OCI-M1 (cell line): ENCODE results near the gene GRIP2.
A peak's percentile ranks its signal among the peaks of the same experiment; 100 is the strongest.

Experiments used
- DNase-seq: peaks from one replicate; lab custom pipeline; 2025; lab: John Stamatoyannopoulos, UW

The GRIP2 gene

DNA sequence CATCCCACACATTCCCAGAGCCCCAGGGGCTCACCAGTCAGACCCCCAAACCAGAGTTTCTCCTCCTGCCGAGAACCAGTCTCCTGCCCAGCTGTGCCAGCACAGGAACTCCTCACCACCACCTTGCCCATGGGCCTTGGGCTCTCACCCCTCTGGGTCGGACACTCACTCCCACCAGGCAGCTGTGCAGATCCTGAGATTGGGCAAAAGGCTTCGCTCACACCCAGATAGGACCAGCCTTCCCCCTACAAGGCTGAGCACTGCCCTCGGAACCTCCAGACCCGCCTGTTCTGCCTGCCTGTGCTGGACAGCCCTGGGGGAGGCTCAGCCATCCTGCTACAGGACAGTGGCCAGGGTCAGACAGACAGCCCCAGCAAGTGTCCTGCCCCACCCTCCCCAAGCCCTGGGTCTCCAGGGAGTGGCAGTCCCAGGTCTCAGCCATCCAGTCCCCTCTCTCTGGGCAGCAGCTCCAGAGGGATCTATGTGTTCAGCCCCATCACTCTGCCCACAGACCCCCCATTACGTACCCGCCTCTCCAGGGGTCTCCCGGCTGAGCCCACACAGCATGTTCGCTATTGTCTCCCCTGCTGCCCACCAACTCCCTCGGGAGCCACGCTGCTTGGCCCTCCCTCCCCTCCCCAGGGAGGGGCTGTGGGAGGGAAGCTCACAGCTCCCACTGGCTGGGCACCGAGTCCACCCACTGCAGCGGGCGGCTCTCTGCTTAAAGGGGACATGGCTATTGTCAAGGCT lies at the start of gene GRIP2:
Gene GRIP2 (minus strand): TSS at position 601 of the 750 bp plus-strand sequence. CDS start 34 bp downstream, at position 567.
- DNase-seq, result no peak

DNA sequence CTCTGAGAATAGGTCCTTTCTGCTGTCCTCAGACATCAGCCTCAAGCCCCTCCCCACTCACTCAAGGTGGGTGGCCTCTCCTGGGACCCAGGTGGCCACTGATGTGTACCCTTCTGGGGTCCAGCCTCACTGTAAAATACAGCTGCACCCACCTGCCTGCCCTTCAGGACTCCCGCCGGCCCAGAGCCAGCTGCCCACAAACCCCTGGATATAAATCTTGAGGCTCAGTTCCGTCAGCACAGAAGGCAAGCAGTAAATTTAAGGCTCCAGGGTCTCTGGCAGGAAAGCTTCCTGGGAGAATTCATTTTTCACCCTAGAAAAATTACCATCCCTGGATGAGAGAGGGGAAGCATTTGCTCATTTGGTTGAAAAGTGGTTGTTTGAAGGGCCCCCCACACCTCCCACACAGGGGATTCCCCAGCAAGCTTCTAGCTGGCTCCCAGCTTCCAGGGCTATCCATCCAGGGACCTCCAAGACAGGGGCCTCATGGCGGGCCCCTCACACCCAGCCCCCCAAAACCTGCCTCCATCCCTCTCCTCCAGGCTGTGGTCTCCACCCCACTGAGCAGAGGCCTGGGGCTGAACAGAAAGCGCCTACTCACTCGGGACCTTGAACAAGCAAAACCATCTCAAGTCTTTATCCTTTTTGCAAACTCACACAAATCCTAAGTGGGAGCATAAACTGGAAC lies 48.4 kb upstream of the GRIP2 start:
- DNase-seq, result no peak

DNA sequence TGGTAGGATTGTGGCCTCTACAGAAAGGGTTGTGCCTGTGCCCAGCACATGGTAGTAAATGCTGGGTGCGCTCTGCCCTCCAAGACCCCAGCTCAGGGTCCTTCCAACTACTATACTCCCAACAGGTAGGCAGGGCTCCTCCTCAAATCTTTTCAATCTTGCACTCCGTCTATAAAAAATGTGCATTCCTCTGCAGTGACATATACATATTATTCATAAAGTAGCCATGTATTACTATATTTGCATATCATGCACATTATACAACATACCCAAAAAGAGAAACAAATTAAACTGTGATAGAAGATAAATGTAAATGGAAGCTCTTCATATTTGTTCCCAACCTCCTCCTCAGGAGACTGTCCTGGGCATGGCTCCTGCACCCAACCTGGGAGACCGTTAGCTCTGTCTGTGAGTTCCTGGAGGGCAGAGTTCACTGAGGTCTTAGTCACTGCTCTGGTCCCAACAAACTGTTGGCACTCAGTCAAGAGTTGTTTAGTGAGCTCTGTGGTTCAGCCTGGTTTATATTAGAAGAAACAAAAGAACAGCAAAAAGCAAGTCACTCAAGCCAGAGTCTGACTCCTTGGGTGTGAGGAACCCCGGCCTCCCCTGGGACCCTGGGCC lies 47.7 kb upstream of the GRIP2 start:
- DNase-seq, result no peak

DNA sequence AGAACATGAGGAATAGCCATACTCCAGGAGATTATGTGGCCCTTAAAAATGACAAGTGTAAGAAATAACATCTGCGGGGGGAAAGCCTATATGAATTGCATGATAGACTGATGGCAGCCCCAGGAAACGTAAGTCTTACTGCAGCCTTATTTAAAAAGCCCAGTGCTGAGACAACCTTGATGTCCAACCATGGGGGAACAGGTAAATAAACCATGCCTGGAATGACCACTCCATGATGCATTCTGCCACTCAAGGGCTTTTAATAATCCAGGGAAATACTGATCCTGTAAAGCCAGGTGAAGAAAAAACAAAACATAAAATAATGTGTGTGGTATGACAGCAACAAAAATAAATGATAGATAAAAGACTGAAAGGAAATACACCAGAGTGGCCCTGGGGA lies 46.5 kb upstream of the GRIP2 start:
- DNase-seq, result no peak

DNA sequence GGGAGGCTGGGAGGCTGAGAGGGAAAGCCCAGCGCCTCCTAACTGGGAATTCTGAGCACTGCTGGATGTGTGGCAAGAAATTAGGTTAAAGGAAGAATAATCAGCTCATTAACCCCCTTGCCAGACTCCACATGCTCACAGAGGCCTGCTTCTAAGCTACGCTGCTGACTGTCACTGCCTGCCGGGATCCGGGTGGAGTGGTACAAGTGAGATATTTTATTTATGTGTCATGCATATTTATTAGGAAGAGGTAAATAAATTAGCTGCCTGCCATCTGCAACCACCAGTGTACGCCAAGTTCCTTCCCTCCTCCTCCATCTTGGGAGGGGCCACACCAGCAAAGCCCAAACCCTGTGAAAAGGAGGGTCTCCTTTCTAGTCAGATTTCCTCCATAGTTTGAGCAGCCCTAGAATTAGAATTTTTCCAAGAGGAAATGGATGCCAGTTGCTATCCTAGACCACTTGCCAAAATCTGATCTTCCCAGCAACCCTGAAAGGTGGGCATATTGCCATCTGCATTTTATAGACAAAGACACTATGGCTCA lies 43.5 kb upstream of the GRIP2 start:
- DNase-seq, result no peak

DNA sequence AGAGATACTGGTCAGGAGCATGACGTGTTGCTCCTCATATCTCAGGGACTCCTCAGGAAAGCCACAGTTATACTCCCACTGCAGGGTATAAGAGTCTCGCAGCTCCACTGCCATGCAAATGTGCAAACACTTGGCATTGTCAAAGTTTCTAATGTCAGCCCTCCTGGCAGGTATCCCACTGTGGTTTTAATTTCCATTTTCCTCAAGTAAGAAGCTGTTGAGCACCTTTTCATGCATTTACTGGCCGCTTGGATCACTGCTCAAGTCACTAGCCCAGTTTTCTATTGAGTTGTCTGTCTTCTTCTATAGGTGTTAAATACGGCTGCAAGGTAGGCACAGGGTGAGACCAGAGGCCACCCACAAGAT lies 41.9 kb upstream of the GRIP2 start:
- DNase-seq, result no peak

DNA sequence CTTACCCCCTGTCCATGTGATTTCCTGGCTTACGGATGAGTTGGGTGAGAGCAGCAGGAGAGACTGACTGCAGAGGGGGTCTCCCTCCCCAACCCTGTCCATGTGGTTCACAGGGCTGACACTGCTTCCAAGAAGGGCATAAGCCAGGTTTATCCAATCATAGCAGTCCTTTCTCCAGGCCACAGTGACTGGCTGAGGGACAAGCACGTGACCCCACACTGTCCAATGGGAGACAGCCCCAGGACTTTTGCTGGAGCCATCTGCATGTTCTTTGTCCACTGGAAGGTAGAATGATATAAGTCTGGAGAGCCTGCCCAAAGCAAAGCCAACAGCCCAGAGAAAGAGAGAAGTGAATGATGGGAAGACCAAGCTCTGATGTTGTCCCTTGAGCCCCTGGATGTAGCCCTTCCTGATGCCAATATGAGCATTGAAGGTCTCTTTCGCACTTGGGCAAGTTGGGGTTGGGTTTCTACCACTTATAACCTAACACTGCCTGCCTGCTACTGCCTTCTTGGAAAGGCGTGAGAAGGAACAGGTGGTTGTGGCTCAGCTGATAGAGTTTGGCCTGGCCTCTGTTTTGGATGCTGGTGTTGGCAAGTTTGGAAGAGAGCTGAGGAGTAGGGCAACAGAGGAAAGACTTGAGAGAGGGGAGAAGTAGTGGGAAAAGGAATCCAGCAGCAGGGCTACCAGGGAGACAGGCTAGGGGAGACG lies 41.3 kb upstream of the GRIP2 start:
- no peak for DNase-seq

DNA sequence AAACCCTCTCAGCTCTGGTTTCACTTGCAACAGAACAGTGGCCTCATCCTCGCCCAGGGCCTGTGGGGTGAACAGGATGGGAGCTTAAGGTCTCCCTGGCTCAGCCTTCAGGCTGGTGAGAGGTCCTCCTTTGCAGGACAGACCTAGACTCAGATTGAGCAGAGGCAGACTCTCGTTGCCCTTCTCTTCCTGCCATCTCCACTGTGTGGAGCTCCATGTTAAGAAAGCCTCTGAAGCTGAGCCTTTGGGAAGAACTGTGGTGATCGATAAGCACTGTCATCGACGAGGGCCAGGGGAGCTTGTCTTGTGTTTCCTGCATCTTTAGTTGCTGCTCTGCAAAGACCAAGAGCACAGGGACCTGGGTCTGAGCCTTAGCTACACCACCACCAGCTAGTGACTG lies 37.8 kb upstream of the GRIP2 start:
- DNase-seq, result no peak

DNA sequence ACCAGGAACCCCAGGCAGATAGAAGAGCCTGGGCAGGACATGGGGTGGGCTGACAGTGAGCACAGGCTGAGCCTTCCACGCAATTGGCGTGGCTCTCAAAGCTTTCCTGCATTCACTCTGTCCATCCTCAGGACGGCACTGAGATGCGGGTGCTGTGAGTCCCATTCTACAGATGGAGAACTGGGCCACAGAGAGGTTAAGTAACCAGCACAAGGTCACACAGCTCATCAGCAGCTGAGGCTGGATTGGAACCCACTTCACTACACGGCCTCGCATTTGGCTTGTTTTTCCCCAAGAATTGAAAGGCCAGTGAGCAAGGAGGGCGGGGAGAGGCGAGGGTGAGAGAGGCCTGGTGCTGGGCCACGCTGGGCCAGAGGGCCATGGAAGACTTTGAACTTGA lies 36.0 kb upstream of the GRIP2 start:
- no peak for DNase-seq

DNA sequence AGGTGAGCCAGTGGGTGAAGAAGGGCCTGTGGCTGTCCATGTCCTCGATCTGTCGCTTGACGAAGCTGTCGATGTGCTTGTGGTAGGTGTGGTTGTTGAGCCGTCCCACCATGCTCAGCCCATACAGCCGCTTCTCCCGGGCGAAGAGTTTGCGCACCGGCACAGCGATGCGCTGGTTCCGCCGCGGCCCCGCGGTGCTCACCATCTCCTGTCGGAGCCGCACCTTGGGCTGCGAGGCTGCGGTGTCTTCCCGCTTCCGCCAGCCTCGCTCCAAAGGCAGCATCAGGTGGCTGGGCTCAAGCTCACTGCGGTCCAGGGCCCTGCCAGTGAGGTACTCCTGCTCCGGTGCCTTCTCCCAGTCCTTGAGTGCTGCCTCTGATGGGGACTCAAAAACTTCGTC lies 34.0 kb upstream of the GRIP2 start:
- no peak for DNase-seq

DNA sequence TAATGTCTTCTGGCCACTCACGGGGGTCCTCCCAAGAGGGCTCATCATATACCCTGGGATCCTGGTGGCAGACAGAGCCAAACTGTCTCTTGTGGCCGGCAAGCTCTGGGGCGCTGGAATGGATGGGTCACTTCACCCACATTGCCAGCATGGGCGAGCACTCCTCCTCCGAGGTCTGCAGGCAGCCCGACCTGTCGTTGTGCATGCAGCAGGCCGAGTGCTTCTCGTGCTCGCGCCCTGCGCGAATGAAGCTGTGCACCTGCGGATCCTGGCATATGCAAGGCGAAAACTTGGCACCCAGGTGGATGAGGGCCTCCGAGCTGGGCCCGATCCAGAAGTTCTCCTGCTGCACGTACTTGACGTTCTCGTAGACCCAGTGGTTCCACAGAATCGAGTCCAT lies 33.6 kb upstream of the GRIP2 start:
- DNase-seq, result no peak

DNA sequence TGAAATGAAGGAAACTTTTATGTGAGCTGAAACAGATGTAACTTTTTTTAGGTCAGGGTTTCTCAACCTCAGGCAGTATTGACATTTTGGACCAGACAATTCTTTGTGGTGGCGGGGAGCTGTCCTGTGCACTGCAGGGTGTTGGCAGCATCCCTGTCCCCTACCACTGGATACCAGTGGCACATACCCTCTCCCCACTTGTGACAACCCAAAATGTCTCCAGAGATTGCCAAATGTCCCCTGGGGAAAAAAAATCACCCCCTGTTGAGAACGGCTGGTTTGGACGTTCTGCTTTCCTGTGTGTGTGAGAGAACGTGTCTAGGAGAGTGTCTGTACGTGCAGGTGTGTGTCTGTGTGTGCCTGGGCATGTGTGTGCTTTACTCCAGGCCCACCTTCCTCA lies 30.7 kb upstream of the GRIP2 start:
- no peak for DNase-seq

DNA sequence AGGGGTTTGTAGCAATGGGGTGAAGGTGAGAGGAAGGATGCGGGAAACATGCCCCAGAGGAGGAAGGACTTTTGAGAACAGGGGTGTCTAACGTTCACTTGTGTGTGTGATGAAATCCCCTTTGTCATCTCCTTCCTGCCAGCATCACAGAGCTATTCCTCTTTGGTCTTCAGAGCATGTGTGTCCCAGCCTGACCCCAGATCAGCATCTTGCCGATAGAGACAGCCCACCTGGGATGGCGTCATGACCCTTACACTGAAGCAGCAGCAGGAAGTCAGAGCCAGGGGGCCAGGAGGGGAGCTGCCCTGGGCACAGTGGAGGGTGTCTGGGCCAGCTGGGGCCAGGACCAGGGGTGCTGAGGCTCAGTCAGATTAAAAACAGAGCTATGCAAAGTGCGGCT lies 29.9 kb upstream of the GRIP2 start:
- no peak for DNase-seq

DNA sequence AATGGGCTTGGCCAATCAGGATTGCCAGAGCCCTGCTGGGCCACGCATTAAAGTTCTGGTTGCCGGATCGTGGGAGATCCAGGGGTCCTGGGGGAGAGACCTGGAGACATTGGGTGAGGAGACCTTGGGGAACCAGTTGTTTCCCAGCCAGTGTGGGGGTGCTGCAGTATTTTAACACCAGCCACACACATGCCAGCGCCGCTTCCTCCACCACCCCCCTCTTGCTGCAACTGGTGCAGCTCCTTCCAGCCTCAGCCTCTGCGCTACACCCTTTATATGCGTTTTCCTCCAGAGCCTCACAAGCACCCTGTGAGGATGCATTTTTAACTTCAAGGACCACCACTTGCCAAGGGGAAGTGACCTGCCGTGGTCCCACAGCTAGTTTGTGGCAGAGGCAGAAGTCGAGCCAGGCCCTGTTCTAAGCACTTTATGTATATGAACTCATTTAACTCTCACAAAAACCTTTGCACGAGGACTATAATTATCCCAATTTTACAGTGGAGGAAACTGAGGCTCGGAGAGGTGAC lies 29.4 kb upstream of the GRIP2 start:
- DNase-seq, result no peak

DNA sequence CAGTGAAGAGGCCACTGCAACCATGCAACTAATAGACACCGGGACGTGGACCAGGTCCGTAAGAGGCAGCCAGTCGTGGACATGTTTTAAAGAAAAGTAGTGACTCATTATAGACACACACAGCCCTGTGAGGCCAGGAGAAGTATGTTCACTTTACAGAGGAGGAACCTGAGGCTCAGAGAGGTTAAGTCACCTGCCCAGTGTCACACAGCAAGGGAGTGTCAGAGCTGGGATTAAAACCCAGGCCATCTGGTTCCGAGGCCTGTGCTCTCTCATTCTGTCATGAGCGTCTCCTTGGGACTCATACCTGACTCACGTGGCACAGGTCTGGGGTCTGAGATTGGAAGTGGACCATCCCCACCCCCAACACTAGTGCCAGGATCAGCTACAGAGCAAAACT lies 28.1 kb upstream of the GRIP2 start:
- DNase-seq, result no peak

DNA sequence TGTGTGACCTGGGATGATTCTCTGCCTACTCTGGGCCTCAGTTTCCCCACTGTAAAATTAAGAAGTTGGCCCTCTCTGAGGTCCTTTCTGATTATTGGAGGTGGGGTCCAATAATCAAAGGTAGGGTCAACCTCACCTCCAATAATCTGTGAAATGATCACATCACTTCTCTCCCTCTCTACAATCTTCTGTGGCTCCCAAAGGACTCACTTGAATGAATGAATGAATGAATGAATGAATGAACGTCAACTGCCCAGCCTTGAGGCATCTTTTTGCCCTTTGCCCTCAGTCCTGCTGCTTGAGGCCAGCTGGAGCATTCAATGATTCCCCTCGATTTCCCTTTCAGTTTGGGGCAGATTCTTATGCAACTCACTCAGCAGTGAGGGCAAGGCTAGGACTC lies 26.7 kb upstream of the GRIP2 start:
- no peak for DNase-seq

DNA sequence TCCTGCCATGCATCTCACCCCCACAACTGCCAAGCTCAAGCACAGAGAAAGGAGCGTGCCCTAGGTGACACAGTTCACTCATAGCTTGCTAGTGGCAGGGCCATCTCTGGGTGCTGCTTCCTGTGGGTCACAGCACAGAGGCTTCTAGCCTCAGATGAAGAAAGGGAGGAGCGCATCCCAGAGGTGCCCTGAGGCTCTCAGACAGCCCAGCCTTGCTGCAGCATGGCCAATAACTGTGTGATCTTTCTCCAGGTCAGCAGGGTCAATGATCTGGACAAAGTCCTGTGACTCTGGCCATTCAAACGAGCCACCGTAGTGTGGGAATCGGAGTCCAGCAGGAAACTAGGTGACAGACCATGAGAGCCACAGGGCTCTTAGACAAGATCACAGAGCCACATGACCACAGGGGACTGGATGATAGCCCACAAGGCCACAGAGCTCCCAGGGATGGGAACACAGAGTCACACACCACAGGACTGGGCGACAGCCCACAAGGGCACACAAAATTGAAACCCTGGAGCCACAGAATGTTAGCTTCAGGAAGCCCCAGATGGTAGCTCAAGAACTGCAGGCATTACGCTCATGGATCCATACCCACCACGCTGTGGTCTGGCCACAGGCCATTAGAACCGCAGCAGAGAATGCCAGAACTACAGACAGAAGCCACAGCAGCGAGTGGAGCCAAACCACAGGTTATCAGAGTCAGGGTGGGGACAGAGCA lies 25.9 kb upstream of the GRIP2 start:
- peak; percentile 84 for DNase-seq

DNA sequence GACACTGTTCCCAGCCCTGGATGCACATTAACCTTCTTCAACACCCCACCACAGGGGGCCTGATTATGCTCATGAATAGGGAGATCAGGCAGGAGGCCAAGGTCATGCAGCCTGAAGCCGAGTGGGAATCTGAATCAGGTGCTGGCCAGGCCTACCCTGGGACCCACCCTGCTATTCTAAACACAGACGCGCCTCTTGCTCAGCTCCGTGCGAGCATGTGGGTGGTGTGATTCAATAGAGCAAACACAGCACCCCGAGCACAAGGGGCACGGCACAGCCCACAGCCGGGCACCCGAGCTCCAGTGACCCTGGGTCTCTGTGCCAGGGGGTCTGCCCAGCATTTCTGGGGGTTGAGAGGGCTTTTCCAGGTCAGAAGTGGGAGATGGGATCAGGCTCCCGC lies 24.6 kb upstream of the GRIP2 start:
- no peak for DNase-seq

DNA sequence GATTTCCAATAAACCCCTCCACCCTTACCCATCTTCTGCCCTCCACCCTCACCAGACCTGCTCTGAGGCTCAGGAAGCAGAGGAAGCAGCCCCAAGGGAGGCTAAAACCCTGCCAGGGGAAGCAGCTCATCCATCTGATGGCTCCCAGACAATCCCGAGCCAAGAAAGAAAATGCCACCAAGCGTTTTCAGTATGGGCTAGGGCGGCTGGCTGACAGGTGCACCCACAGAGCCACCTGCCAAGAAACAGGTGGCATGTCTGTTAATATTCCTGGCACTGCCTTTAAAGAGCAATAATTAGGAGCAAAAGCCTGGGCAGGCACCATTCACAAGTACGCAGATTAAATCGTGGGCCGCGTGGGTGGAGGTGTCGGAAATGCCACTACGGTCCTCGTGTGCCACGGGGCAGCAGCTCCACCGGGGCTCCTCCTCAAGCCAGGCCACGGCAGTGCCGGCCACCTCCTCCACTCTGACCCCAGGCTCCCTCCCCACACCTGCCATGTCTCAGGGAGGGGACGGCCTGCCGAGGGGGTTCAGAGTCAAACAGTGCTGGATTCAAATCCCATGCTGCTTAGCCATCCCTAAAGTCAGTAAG lies 23.9 kb upstream of the GRIP2 start:
- no peak for DNase-seq

DNA sequence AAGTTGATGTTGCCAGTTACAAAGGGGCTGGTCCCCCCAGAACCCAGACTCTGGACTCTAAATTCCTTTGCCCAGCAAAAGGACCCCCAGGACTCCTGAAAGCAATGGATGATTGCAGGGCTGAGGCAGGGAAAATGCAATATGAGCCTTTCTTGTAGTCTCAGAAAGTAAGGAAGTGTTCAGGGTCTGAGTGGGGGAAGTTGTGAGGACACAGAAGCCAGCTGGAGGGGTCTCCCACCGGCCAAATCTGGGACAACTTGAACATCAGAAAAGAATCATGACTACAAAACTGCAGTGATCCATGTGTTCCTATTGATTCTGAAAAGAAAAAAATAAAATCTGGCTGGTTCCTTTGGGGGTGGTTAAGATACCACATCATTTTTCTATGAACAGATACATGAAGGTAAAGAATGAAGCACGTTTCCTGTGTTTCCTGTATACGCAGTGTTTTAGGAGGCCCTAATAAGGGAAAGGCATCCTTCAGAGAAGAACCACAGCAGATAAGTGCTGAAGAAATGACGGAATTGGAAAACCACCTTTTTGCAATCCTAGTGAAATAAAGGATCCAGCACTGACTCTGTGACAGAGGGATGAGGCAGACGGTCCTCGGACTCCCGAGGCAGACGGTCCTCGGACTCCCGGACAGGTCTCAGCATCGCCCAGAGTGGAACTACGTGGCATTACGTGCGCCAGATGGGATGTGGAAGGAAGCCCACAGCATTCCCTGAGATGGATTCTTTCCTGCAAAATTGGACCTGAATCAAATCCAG lies 22.2 kb upstream of the GRIP2 start:
- DNase-seq, result no peak
